ENCODE results near the gene GPR146. TPM values are rescaled to one million over a fixed set of nuclear protein-coding genes. Genes with fewer than 3 reads are reported as not detected.

Gene GPR146
- polyA plus RNA-seq, 1 donor, result 4.0 TPM

GRCh38 chr7:1012004-1012715 is 32.2 kb upstream of the GPR146 start:
- DNase-seq, result no peak
- Histone ChIP-seq H3K4me1 (ENCODE audit: control insufficient read depth, insufficient read depth, low read length) (peaks cover 14% of the 10 kb centered on the region), H3K36me3 (ENCODE audit: control insufficient read depth, insufficient read depth, low read length) (peaks cover 10% of the 10 kb centered on the region), H3K4me3 (ENCODE audit: low read length) (no peak overlapping the region), H3K27ac (ENCODE audit: low read length) (no peak overlapping the region), H3K27me3 (ENCODE audit: control insufficient read depth, insufficient read depth, low read length) (no peaks in the 10 kb centered on the region), H3K9me3 (ENCODE audit: control insufficient read depth, low read depth, low read length) (peaks cover 14% of the 10 kb centered on the region)
- no CpG with 5 or more reads among the region's 32 CpGs for WGBS (ENCODE audit: insufficient coverage, low lambda C conversion rate)

GRCh38 chr7:1012716-1013095 is 31.6 kb upstream of the GPR146 start:
- WGBS (ENCODE audit: insufficient coverage, low lambda C conversion rate), result 67% methylated on average over 3 of the region's 30 CpGs
- Histone ChIP-seq H3K9me3 (ENCODE audit: control insufficient read depth, low read depth, low read length) (peaks cover 14% of the 10 kb centered on the region), H3K36me3 (ENCODE audit: control insufficient read depth, insufficient read depth, low read length) (peaks cover 8% of the 10 kb centered on the region), H3K4me1 (ENCODE audit: control insufficient read depth, insufficient read depth, low read length) (peaks cover 14% of the 10 kb centered on the region), H3K4me3 (ENCODE audit: low read length) (no peak overlapping the region), H3K27me3 (ENCODE audit: control insufficient read depth, insufficient read depth, low read length) (no peaks in the 10 kb centered on the region), H3K27ac (ENCODE audit: low read length) (no peak overlapping the region)
- DNase-seq, result no peak

GRCh38 chr7:1013581-1013980 is 30.8 kb upstream of the GPR146 start:
- no peak overlapping the region for H3K27ac ChIP-seq (ENCODE audit: low read length)
- H3K36me3 ChIP-seq (ENCODE audit: control insufficient read depth, insufficient read depth, low read length), result peaks cover 7% of the 10 kb centered on the region
- no peak overlapping the region for H3K4me3 ChIP-seq (ENCODE audit: low read length)
- no CpG with 5 or more reads among the region's 11 CpGs for WGBS (ENCODE audit: insufficient coverage, low lambda C conversion rate)
- no peaks in the 10 kb centered on the region for H3K27me3 ChIP-seq (ENCODE audit: control insufficient read depth, insufficient read depth, low read length)
- DNase-seq, result no peak
- H3K9me3 ChIP-seq (ENCODE audit: control insufficient read depth, low read depth, low read length), result peaks cover 14% of the 10 kb centered on the region
- peaks cover 14% of the 10 kb centered on the region for H3K4me1 ChIP-seq (ENCODE audit: control insufficient read depth, insufficient read depth, low read length)

GRCh38 chr7:1014681-1015080 is 29.7 kb upstream of the GPR146 start:
- H3K9me3 ChIP-seq (ENCODE audit: control insufficient read depth, low read depth, low read length), result peaks cover 15% of the 10 kb centered on the region
- no peak overlapping the region for H3K27ac ChIP-seq (ENCODE audit: low read length)
- DNase-seq, result no peak
- no peaks in the 10 kb centered on the region for H3K27me3 ChIP-seq (ENCODE audit: control insufficient read depth, insufficient read depth, low read length)
- H3K4me1 ChIP-seq (ENCODE audit: control insufficient read depth, insufficient read depth, low read length), result peaks cover 14% of the 10 kb centered on the region
- H3K36me3 ChIP-seq (ENCODE audit: control insufficient read depth, insufficient read depth, low read length), result peaks cover 3% of the 10 kb centered on the region
- no CpG with 5 or more reads among the region's 20 CpGs for WGBS (ENCODE audit: insufficient coverage, low lambda C conversion rate)
- H3K4me3 ChIP-seq (ENCODE audit: low read length), result no peak overlapping the region

DNA sequence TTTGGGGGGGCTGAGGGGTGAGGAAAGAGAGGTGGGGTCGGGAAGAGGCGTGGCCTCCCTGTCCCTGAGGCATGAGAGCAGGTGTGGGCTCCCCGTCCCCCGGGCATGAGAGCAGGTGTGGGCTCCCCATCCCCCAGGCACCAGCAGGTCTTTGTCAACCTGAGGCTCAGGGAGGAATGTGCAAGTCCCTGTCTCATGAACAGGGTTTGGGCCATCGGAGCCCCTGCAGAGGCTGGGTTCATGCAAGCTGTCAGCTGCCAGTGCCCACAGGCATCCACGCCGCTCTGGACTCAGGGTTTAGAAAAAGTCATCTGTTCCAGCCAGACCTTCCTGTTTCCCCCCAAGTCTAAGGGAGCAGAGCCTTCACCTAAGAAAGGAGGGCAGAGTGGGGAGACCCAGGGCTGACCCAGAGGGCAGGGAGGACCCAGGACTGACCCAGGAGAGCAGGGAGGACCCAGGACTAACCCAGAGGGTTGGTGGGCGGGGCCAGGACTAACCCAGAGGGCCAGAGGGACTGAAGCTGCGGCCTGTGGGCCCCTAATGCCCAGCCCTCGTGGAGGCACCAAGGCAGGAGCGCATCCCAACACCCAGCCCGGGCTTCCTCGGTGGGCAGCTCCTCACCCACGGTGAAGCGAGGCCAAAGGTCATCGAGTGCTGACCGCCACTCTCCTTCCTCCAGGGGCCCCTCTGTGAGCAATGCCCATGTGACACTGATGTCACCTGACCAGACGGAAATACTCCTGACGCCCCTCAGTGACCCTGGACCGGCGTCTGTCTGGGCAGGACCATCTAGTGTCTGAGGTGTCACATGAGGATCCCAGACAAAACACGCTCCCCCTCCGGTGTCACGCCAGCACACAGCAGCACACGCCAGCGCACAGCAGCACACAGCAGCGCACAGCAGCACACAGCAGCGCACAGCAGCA is 28.9 kb upstream of the GPR146 start:
- DNase-seq, result peak; percentile 77 to 91
- no peak overlapping the region for H3K27ac ChIP-seq (ENCODE audit: low read length)
- H3K4me3 ChIP-seq (ENCODE audit: low read length), result no peak overlapping the region
- no peaks in the 10 kb centered on the region for H3K27me3 ChIP-seq (ENCODE audit: control insufficient read depth, insufficient read depth, low read length)
- WGBS (ENCODE audit: insufficient coverage, low lambda C conversion rate), result no CpG with 5 or more reads among the region's 28 CpGs
- peaks cover 14% of the 10 kb centered on the region for H3K4me1 ChIP-seq (ENCODE audit: control insufficient read depth, insufficient read depth, low read length)
- H3K9me3 ChIP-seq (ENCODE audit: control insufficient read depth, low read depth, low read length), result peaks cover 22% of the 10 kb centered on the region
- peaks cover 5% of the 10 kb centered on the region for H3K36me3 ChIP-seq (ENCODE audit: control insufficient read depth, insufficient read depth, low read length)

DNA sequence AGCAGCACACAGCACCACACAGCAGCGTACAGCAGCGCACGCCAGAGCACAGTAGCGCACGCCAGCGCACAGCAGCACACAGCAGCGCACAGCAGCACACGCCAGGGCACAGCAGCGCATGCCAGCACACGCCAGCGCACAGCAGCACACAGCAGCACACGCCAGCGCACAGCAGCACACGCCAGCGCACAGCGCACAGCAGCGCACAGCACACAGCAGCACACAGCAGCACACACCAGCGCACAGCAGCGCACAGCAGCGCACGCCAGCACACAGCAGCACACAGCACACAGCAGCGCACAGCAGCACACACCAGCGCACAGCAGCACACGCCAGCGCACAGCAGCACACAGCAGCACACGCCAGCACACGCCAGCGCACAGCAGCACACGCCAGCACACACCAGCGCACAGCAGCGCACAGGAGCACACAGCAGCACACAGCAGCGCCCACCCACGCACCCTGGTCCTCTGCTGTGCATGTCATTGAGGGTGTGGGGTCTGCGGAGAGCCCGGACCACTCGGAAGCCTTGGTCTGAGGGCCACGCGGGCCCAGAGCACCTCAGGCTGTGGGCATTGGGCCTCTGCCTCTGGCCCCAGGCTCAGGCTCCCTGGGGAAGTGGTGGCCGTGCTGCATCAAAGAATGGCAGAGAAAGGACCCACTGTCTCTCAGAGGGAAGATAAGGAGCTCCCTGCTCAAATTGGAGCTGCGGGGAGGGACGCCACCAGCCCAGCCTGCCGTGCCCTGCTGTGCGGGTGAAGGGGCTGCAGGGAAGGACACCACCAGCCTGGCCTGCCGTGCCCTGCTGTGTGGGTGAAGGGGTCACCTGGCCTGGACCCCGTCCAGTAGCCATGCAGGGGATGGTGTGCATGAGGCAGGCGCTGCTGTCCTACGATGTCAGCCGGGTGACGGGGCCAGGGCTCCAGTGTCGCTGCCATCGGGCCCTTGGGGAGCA is 27.5 kb upstream of the GPR146 start:
- Histone ChIP-seq H3K27me3 (ENCODE audit: control insufficient read depth, insufficient read depth, low read length) (no peaks in the 10 kb centered on the region), H3K4me1 (ENCODE audit: control insufficient read depth, insufficient read depth, low read length) (peaks cover 14% of the 10 kb centered on the region), H3K4me3 (ENCODE audit: low read length) (no peak overlapping the region), H3K36me3 (ENCODE audit: control insufficient read depth, insufficient read depth, low read length) (peaks cover 16% of the 10 kb centered on the region), H3K27ac (ENCODE audit: low read length) (no peak overlapping the region), H3K9me3 (ENCODE audit: control insufficient read depth, low read depth, low read length) (peaks cover 36% of the 10 kb centered on the region)
- no peak for DNase-seq
- WGBS (ENCODE audit: insufficient coverage, low lambda C conversion rate), result no CpG with 5 or more reads among the region's 51 CpGs

DNA sequence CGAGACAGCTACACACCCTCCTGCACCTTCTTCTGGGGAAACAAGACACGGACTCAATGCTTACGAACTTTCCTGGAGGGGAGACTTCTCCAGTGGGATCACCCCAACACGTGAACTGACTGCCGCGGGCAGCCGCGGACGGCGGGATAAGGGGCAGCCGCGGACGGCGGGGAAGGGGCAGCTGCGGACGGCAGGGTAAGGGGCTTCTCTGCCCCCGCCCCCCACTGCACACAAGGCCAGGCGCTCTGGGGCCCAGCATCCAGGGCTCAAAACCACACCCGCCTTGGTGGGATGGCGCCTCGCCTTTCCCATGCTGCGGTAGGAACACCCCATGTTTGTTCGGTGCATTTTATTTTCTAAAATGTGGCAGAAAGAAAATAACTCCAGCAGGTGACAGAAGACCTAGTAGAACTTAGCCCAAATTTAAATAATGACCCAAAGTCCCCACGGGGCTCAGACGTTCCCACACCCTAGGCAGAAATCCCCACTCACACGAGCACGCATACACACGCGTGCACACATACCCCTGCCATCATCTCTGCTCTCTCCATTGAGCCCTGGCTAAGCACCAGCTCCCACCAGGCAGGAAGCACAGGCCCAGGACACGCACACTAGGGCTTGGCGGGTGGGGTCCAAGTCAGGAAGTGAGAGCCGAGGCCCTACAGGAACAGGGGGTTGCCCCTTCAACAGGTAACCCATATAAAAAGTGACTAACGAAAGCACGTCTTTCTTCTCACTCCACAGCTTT is 26.6 kb upstream of the GPR146 start:
- no peak for DNase-seq
- no CpG with 5 or more reads among the region's 34 CpGs for WGBS (ENCODE audit: insufficient coverage, low lambda C conversion rate)
- H3K4me3 ChIP-seq (ENCODE audit: low read length), result no peak overlapping the region
- H3K27ac ChIP-seq (ENCODE audit: low read length), result no peak overlapping the region
- H3K36me3 ChIP-seq (ENCODE audit: control insufficient read depth, insufficient read depth, low read length), result peaks cover 19% of the 10 kb centered on the region
- H3K9me3 ChIP-seq (ENCODE audit: control insufficient read depth, low read depth, low read length), result peaks cover 42% of the 10 kb centered on the region
- H3K27me3 ChIP-seq (ENCODE audit: control insufficient read depth, insufficient read depth, low read length), result no peaks in the 10 kb centered on the region
- H3K4me1 ChIP-seq (ENCODE audit: control insufficient read depth, insufficient read depth, low read length), result peaks cover 14% of the 10 kb centered on the region

GRCh38 chr7:1018334-1018695 is 26.0 kb upstream of the GPR146 start:
- Histone ChIP-seq H3K4me3 (ENCODE audit: low read length) (no peak overlapping the region), H3K27me3 (ENCODE audit: control insufficient read depth, insufficient read depth, low read length) (no peaks in the 10 kb centered on the region), H3K36me3 (ENCODE audit: control insufficient read depth, insufficient read depth, low read length) (peaks cover 19% of the 10 kb centered on the region), H3K9me3 (ENCODE audit: control insufficient read depth, low read depth, low read length) (peaks cover 44% of the 10 kb centered on the region), H3K27ac (ENCODE audit: low read length) (no peak overlapping the region), H3K4me1 (ENCODE audit: control insufficient read depth, insufficient read depth, low read length) (peaks cover 14% of the 10 kb centered on the region)
- no CpG with 5 or more reads among the region's 13 CpGs for WGBS (ENCODE audit: insufficient coverage, low lambda C conversion rate)
- no peak for DNase-seq

- DNase-seq, result no peak
- no CpG with 5 or more reads among the region's 14 CpGs for WGBS (ENCODE audit: insufficient coverage, low lambda C conversion rate)
- Histone ChIP-seq H3K27ac (ENCODE audit: low read length) (no peak overlapping the region), H3K9me3 (ENCODE audit: control insufficient read depth, low read depth, low read length) (peaks cover 44% of the 10 kb centered on the region), H3K4me3 (ENCODE audit: low read length) (no peak overlapping the region), H3K36me3 (ENCODE audit: control insufficient read depth, insufficient read depth, low read length) (peaks cover 23% of the 10 kb centered on the region), H3K4me1 (ENCODE audit: control insufficient read depth, insufficient read depth, low read length) (peaks cover 14% of the 10 kb centered on the region), H3K27me3 (ENCODE audit: control insufficient read depth, insufficient read depth, low read length) (no peaks in the 10 kb centered on the region)
Measured at GRCh38 chr7:1019255-1019785, 25.0 kb upstream of the GPR146 start.

All from large intestine (tissue), 3 donors.